Measurements from ENCODE around the gene SF3A1. TPM values are rescaled to one million over a fixed set of nuclear protein-coding genes. Genes with fewer than 3 reads are reported as not detected.

SF3A1 gene
- total and polyA plus RNA-seq, 2 donors (not counting 1 experiment from before 2014, with no cell fraction given): 92.1 to 283 TPM

GRCh38 chr22:30397656-30398635 lies 41.3 kb upstream of the SF3A1 start:
- Histone ChIP-seq H3K9me3 (ENCODE audit: control extremely low read depth in 1 of 3, control insufficient read depth in 2 of 3, insufficient read depth in 1 of 3, low read length in 2 of 3) (peaks cover 0 to 8% (median 0%) of the 10 kb centered on the region in 3 donors), H3K36me3 (replicated peaks in 1 of 2; ENCODE audit: control extremely low read depth in 1 of 2, control insufficient read depth in 1 of 2, extremely low read depth in 1 of 2, insufficient read depth in 2 of 2, low read length in 1 of 2) (no peaks in the 10 kb centered on the region), H3K27me3 (replicated peaks in 1 of 4; ENCODE audit: control extremely low read depth in 1 of 4, control insufficient read depth in 3 of 4, insufficient read depth in 4 of 4, low read length in 3 of 4) (peaks cover 0 to 40% (median 26%) of the 10 kb centered on the region in 4 experiments), H3K27ac (ENCODE audit: low read length in 2 of 2) (no peak overlapping the region), H3K79me2 (ENCODE audit: control insufficient read depth, insufficient read depth, low read length) (no peaks in the 10 kb centered on the region), H3K4me2 (replicated peaks; ENCODE audit: low read depth, low read length, poor library complexity, severe bottlenecking) (peak overlapping the region; percentile 86), H4K20me1 (ENCODE audit: control insufficient read depth, insufficient read depth, low read length, poor library complexity, severe bottlenecking) (no peaks in the 10 kb centered on the region), H3K9ac (ENCODE audit: low read length) (peak overlapping the region; percentile 62), H2AFZ (ENCODE audit: insufficient read depth, low read depth, low read length, poor library complexity, severe bottlenecking) (no peak overlapping the region), H3K4me3 (ENCODE audit: control extremely low read depth in 1 of 5, extremely low read depth in 1 of 5, insufficient read depth in 1 of 5, low read depth in 2 of 5, low read length in 4 of 5) (peak overlapping the region in 1 of 5 experiments; percentile 51), H3K4me1 (ENCODE audit: control insufficient read depth in 2 of 2, insufficient read depth in 2 of 2, low read length in 2 of 2) (peaks cover 21 to 24% of the 10 kb centered on the region in 2 donors)
- Mint-ChIP-seq H3K4me1 (peaks cover 17% of the 10 kb centered on the region), H3K27ac (no peak overlapping the region), H3K4me3 (peak overlapping the region; percentile 82), H3K9me3 (ENCODE audit: insufficient read depth) (no peaks in the 10 kb centered on the region), H3K27me3 (peaks cover 43% of the 10 kb centered on the region)
- ATAC-seq (ENCODE audit: low read depth) (no peak), DNase-seq (no peak)
- 63% methylated on average over 3 of the region's 11 CpGs for WGBS (ENCODE audit: insufficient coverage)
- POLR2A ChIA-PET: interaction anchor here (1.0 kb wide), 1 partner anchor 10 kb away, joined by 3 read pairs; no protein-coding TSS in a partner anchor
- no peak for TF ChIP-seq EZH2 (IDR thresholded peaks at IDR 0.05; ENCODE audit: borderline replicate concordance, insufficient read depth, low read depth, low read length, poor library complexity, severe bottlenecking)
- no peak for TF ChIP-seq CTCF (IDR thresholded peaks at IDR 0.05)
- CTCF ChIA-PET: interaction anchor here (1.3 to 19.9 kb wide), 2 partner anchors 26 to 109 kb away, joined by 4 to 510 read pairs; partner anchors contain the start of gene CASTOR1
- intact Hi-C loops (cut with micrococcal nuclease): loop anchor here (10.0 kb wide), 1 partner anchor 197 kb away; the partner anchor contains the start of gene PES1

Data from B cell (primary cell).